Measurements from ENCODE around the gene CERS6. TPM values are rescaled to one million over a fixed set of nuclear protein-coding genes. Genes with fewer than 3 reads are reported as not detected.

The CERS6 gene
- total RNA-seq, 1 experiment from 2014 or later, result 17.3 TPM

GRCh38 chr2:168782271-168782670 is 326.2 kb downstream of the CERS6 start:
- no peak overlapping the region for H3K4me3 Mint-ChIP-seq
- ATAC-seq, result no peak
- ChIA-PET POLR2A (no interaction called here), CTCF (interaction anchor here (0.9 to 1.0 kb wide), 2 partner anchors 67 to 288 kb away, joined by 3 read pairs; no protein-coding TSS in a partner anchor)
- no peaks in the 10 kb centered on the region for H3K27me3 Mint-ChIP-seq (ENCODE audit: low read depth)
- peaks cover 42% of the 10 kb centered on the region for H3K4me1 Mint-ChIP-seq
- DNase-seq (ENCODE audit: low spot score), result no peak
- peaks cover 6% of the 10 kb centered on the region for H3K9me3 Mint-ChIP-seq
- H3K36me3 Mint-ChIP-seq, result 0 out of 2 replicates have a peak, but pooled peaks cover 2% of the 10 kb centered on the region
- TF ChIP-seq AFF4 (CRISPR knock-in tag; IDR thresholded peaks at IDR 0.05; ENCODE audit: borderline replicate concordance) (no peak), HMGA2 (CRISPR knock-in tag; IDR thresholded peaks at IDR 0.05) (no peak), JAZF1 (CRISPR knock-in tag; IDR thresholded peaks at IDR 0.05) (no peak), TEAD4 (CRISPR knock-in tag; IDR thresholded peaks at IDR 0.05) (no peak), TEAD1 (CRISPR knock-in tag; IDR thresholded peaks at IDR 0.05) (no peak)
- TF ChIP-seq, protein P1, sequence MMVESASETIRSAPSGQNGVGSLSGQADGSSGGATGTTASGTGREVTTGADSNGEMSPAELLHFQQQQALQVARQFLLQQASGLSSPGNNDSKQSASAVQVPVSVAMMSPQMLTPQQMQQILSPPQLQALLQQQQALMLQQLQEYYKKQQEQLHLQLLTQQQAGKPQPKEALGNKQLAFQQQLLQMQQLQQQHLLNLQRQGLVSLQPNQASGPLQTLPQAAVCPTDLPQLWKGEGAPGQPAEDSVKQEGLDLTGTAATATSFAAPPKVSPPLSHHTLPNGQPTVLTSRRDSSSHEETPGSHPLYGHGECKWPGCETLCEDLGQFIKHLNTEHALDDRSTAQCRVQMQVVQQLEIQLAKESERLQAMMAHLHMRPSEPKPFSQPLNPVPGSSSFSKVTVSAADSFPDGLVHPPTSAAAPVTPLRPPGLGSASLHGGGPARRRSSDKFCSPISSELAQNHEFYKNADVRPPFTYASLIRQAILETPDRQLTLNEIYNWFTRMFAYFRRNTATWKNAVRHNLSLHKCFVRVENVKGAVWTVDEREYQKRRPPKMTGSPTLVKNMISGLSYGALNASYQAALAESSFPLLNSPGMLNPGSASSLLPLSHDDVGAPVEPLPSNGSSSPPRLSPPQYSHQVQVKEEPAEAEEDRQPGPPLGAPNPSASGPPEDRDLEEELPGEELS (CRISPR knock-in tag; IDR thresholded peaks at IDR 0.05), result no peak
- H3K27ac Mint-ChIP-seq, result no peak overlapping the region

DNA sequence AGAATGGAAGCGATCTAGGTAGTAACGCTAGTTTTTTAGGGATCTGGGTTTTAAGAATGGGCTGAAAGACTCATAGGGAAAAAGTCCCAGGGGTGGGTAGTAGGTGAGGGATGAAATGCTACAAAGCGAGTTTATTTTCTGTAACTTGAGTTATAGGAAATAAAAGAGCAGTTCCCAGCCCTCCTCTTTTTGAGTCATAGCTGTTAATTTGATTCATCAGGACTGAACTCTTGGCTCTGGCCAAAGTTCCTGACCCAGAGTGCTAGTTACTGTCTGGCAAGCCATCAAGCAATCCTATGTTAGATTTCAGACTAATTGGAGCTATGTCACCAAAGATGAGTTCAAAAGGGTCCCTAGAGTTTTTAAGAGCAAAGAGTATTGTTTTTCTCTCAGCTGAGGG is 328.9 kb downstream of the CERS6 start:
- CTCF ChIA-PET, result interaction anchor here (0.6 kb wide), 1 partner anchor 1260 kb away, joined by 3 read pairs; no protein-coding TSS in a partner anchor
- POLR2A ChIA-PET, result no interaction called here
- no peaks in the 10 kb centered on the region for H3K27me3 Mint-ChIP-seq (ENCODE audit: low read depth)
- H3K9me3 Mint-ChIP-seq, result no peaks in the 10 kb centered on the region
- H3K36me3 Mint-ChIP-seq, result no peaks in the 10 kb centered on the region
- no peak for TF ChIP-seq SP1 (CRISPR knock-in tag; conservative IDR thresholded peaks at IDR 0.05)
- TF ChIP-seq PREB (CRISPR knock-in tag; IDR thresholded peaks at IDR 0.05; ENCODE audit: borderline replicate concordance), result no peak
- no peak for TF ChIP-seq TP53 (CRISPR knock-in tag; IDR thresholded peaks at IDR 0.05)
- TF ChIP-seq FOXP1 (CRISPR knock-in tag; IDR thresholded peaks at IDR 0.05; ENCODE audit: borderline replicate concordance), result no peak
- no peak for TF ChIP-seq ZNF317 (CRISPR knock-in tag; IDR thresholded peaks at IDR 0.05; ENCODE audit: borderline replicate concordance, low read depth)
- no peak for TF ChIP-seq ZNF138 (CRISPR knock-in tag; conservative IDR thresholded peaks at IDR 0.05)
- no peak for TF ChIP-seq FOXK1 (CRISPR knock-in tag; IDR thresholded peaks at IDR 0.05)
- TF ChIP-seq CREB1 (CRISPR knock-in tag; IDR thresholded peaks at IDR 0.05), result no peak
- no peak for TF ChIP-seq JUN (CRISPR knock-in tag; IDR thresholded peaks at IDR 0.05)
- no peak overlapping the region for H3K4me3 Mint-ChIP-seq
- H3K27ac Mint-ChIP-seq, result no peak overlapping the region
- H3K4me1 Mint-ChIP-seq, result peaks cover 35% of the 10 kb centered on the region
- DNase-seq (ENCODE audit: low spot score), result no peak
- ATAC-seq, result no peak

GRCh38 chr2:168787098-168787781 is 331.2 kb downstream of the CERS6 start:
- Mint-ChIP-seq H3K27me3 (ENCODE audit: low read depth) (no peaks in the 10 kb centered on the region), H3K9me3 (0 out of 2 replicates have a peak, but pooled peaks cover 4% of the 10 kb centered on the region), H3K4me3 (no peak overlapping the region), H3K36me3 (no peaks in the 10 kb centered on the region), H3K27ac (no peak overlapping the region), H3K4me1 (peaks cover 12% of the 10 kb centered on the region)
- DNase-seq (ENCODE audit: low spot score) (no peak), ATAC-seq (no peak)
- POLR2A ChIA-PET, result no interaction called here
- CTCF ChIA-PET, result no interaction called here
- TF ChIP-seq KAT7 (CRISPR knock-in tag; IDR thresholded peaks at IDR 0.05; ENCODE audit: borderline replicate concordance) (no peak), NR2C2 (CRISPR knock-in tag; IDR thresholded peaks at IDR 0.05) (no peak), PRDM15 (CRISPR knock-in tag; IDR thresholded peaks at IDR 0.05) (no peak), JAZF1 (CRISPR knock-in tag; IDR thresholded peaks at IDR 0.05) (no peak), ZNF317 (CRISPR knock-in tag; IDR thresholded peaks at IDR 0.05; ENCODE audit: borderline replicate concordance, low read depth) (no peak), CREB1 (CRISPR knock-in tag; IDR thresholded peaks at IDR 0.05) (no peak), IRF2 (CRISPR knock-in tag; IDR thresholded peaks at IDR 0.05; ENCODE audit: borderline replicate concordance, low read depth) (no peak)
- TF ChIP-seq, protein P1 (CRISPR knock-in tag; IDR thresholded peaks at IDR 0.05), result no peak

All from WTC11 (cell line).